Mammary epithelial cell (primary cell): ENCODE data around the gene KCNQ1.

Source experiments
- EZH2 ChIP-seq: IDR thresholded peaks from 2 replicates; pipeline ENCODE4 v1.6.1; 2012; ENCODE audit warnings: low read length, inconsistent platforms, borderline replicate concordance
- TF ChIP-seq, protein P1 (sequence below), 2 donors: IDR thresholded peaks in 1 of 2; conservative IDR thresholded peaks in 1 of 2; 2 replicates each; pipeline ENCODE4 v1.5.1; 2011 to 2012; ENCODE audit warnings: inconsistent platforms in 2 of 2, low read length in 2 of 2, mild to moderate bottlenecking in 2 of 2, control low read depth in 1 of 2, low read depth in 1 of 2; ENCODE audit not compliant: insufficient read depth in 1 of 2; ENCODE audit errors: extremely low read depth in 1 of 2

DNA sequence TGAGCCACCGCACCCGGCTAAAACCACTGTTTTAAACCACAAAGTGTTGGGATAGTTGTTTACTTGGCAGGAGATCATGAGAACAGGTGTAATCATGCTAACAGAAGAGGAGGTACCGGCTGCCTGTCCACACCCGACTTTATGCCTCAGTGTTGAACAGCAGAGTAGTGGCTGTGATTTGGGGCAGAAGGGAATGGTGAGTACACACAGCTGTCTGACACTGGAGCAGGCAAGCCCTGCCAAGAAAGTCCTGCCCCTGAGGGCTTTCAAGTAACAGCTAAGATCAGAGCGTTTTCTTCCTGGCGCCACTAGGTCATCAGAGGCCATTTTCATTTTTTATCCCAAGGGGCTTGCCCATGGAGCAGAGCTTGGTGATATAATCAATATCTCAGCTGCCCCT, 432.7 kb downstream of the KCNQ1 start:
- TF ChIP-seq, protein P1, sequence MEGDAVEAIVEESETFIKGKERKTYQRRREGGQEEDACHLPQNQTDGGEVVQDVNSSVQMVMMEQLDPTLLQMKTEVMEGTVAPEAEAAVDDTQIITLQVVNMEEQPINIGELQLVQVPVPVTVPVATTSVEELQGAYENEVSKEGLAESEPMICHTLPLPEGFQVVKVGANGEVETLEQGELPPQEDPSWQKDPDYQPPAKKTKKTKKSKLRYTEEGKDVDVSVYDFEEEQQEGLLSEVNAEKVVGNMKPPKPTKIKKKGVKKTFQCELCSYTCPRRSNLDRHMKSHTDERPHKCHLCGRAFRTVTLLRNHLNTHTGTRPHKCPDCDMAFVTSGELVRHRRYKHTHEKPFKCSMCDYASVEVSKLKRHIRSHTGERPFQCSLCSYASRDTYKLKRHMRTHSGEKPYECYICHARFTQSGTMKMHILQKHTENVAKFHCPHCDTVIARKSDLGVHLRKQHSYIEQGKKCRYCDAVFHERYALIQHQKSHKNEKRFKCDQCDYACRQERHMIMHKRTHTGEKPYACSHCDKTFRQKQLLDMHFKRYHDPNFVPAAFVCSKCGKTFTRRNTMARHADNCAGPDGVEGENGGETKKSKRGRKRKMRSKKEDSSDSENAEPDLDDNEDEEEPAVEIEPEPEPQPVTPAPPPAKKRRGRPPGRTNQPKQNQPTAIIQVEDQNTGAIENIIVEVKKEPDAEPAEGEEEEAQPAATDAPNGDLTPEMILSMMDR (conservative IDR thresholded peaks at IDR 0.05 in 1 of 2, IDR thresholded peaks at IDR 0.05 in 1 of 2; ENCODE audit: extremely low read depth in 1 of 2, insufficient read depth in 1 of 2, low read depth in 1 of 2, low read length in 2 of 2): no peak
- TF ChIP-seq EZH2: no peak
